DOHH2 (cell line): ENCODE results near the gene OR4C46.
"Not testable (repeated sequence)": the region's sequence is repeated elsewhere in the genome, so short reads cannot be mapped to it uniquely, and the experiment has no call there.

Experiments used
- EZH2phosphoT487 ChIP-seq: fragments of 200-600 bp; sonication (generic); IDR thresholded peaks from 2 replicates; pipeline ENCODE4 v1.6.1; 2017; ENCODE audit warnings: borderline replicate concordance, mild to moderate bottlenecking, antibody characterized with exemption, low read length, moderate library complexity, mixed read lengths
- TF ChIP-seq, protein P1 (sequence below): fragments of 200-600 bp; sonication (generic); IDR thresholded peaks from one replicate; pipeline ENCODE4 v1.5.1; 2014; ENCODE audit warnings: antibody characterized with exemption, mild to moderate bottlenecking, low read depth, low read length; ENCODE audit not compliant: poor library complexity, severe bottlenecking

DNA sequence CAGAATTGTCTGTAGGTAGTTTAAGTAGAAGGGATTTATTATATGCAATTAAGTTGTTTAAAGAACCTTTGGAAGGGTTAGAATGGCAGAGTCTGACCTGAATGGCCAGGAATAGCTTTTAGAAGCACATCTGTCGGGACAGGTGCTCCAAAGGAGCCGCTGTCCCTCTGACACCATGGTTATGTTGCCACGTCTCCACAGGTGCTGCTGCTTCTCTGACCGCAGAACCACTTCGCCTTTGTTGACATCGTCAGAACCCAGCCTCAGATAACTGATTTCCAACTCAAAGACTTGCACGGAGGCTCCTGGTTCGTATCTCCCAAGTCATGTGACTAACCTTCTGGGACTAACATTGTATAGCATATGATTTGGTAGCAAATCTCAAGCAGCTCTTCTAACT, 41.8 kb upstream of the OR4C46 start:
- TF ChIP-seq, protein P1, sequence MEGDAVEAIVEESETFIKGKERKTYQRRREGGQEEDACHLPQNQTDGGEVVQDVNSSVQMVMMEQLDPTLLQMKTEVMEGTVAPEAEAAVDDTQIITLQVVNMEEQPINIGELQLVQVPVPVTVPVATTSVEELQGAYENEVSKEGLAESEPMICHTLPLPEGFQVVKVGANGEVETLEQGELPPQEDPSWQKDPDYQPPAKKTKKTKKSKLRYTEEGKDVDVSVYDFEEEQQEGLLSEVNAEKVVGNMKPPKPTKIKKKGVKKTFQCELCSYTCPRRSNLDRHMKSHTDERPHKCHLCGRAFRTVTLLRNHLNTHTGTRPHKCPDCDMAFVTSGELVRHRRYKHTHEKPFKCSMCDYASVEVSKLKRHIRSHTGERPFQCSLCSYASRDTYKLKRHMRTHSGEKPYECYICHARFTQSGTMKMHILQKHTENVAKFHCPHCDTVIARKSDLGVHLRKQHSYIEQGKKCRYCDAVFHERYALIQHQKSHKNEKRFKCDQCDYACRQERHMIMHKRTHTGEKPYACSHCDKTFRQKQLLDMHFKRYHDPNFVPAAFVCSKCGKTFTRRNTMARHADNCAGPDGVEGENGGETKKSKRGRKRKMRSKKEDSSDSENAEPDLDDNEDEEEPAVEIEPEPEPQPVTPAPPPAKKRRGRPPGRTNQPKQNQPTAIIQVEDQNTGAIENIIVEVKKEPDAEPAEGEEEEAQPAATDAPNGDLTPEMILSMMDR: not testable (repeated sequence)
- TF ChIP-seq EZH2phosphoT487: not testable (repeated sequence)
